Measurements from ENCODE around the gene ATG16L2.

DNA sequence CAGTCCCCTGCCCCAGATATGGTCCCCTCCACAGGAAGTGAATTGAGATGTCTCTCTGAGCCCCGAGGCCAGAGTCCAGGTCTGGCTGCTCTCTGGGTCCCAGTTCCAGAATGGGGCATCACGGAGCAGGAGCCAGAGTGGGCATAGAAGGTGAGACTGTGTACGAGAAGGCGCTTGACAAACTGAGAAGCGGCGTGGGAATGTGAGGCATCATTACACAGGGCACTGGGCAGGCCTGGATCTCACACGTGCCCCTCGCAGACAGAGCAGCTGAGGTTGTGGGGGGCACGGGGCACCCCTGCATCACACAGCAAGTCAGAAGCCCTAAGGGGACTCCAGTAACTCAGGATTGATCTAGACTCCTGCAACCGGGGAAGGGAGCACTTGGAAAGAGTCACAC, 29.5 kb upstream of the ATG16L2 start:
- TF ChIP-seq, protein P1, sequence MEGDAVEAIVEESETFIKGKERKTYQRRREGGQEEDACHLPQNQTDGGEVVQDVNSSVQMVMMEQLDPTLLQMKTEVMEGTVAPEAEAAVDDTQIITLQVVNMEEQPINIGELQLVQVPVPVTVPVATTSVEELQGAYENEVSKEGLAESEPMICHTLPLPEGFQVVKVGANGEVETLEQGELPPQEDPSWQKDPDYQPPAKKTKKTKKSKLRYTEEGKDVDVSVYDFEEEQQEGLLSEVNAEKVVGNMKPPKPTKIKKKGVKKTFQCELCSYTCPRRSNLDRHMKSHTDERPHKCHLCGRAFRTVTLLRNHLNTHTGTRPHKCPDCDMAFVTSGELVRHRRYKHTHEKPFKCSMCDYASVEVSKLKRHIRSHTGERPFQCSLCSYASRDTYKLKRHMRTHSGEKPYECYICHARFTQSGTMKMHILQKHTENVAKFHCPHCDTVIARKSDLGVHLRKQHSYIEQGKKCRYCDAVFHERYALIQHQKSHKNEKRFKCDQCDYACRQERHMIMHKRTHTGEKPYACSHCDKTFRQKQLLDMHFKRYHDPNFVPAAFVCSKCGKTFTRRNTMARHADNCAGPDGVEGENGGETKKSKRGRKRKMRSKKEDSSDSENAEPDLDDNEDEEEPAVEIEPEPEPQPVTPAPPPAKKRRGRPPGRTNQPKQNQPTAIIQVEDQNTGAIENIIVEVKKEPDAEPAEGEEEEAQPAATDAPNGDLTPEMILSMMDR (IDR thresholded peaks at IDR 0.05; ENCODE audit: low read depth, low read length), result no peak
- TF ChIP-seq, protein P2, sequence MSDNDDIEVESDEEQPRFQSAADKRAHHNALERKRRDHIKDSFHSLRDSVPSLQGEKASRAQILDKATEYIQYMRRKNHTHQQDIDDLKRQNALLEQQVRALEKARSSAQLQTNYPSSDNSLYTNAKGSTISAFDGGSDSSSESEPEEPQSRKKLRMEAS (IDR thresholded peaks at IDR 0.05; ENCODE audit: low read depth, low read length), result no peak

Data from NB4 (cell line).